Measurements from ENCODE around the gene CXCR3.
"Not testable (repeated sequence)": the region's sequence is repeated elsewhere in the genome, so short reads cannot be mapped to it uniquely, and the experiment has no call there.

Gene CXCR3

GRCh38 chrX:71636438-71637252 is 18.3 kb upstream of the CXCR3 start:
- no peak for DNase-seq

GRCh38 chrX:71634366-71634765 is 16.1 kb upstream of the CXCR3 start:
- no peak for DNase-seq

- DNase-seq: no peak
Observed at GRCh38 chrX:71632923-71633657, 14.8 kb upstream of the CXCR3 start.

- DNase-seq: no peak
Observed at GRCh38 chrX:71629467-71629866, 11.2 kb upstream of the CXCR3 start.

- no peak for DNase-seq
Observed at GRCh38 chrX:71627588-71628404, 9.5 kb upstream of the CXCR3 start.

- no peak for DNase-seq
Observed at GRCh38 chrX:71626576-71626975, 8.3 kb upstream of the CXCR3 start.

GRCh38 chrX:71625471-71625870 is 7.2 kb upstream of the CXCR3 start:
- no peak for DNase-seq

GRCh38 chrX:71623714-71624113 is 5.4 kb upstream of the CXCR3 start:
- no peak for DNase-seq

- DNase-seq: no peak
Observed at GRCh38 chrX:71622576-71623450, 4.5 kb upstream of the CXCR3 start.

GRCh38 chrX:71622032-71622575 is 3.8 kb upstream of the CXCR3 start:
- DNase-seq: no peak

GRCh38 chrX:71621603-71622002 is 3.3 kb upstream of the CXCR3 start:
- DNase-seq: no peak

- DNase-seq: no peak
Observed at GRCh38 chrX:71619986-71620385, 1.7 kb upstream of the CXCR3 start.

- no peak for DNase-seq
Observed at GRCh38 chrX:71619193-71619592, 882 bp upstream of the CXCR3 start.

- DNase-seq: no peak
Observed at GRCh38 chrX:71618787-71619186, 476 bp upstream of the CXCR3 start.

- DNase-seq: no peak
Observed at GRCh38 chrX:71617742-71618141, 569 bp downstream of the CXCR3 start.

- no peak for DNase-seq
Observed at GRCh38 chrX:71616672-71617529, 1.4 kb downstream of the CXCR3 start.

- no peak for DNase-seq
Observed at GRCh38 chrX:71615954-71616353, 2.4 kb downstream of the CXCR3 start.

GRCh38 chrX:71615056-71615455 is 3.3 kb downstream of the CXCR3 start:
- no peak for DNase-seq

- no peak for DNase-seq
Observed at GRCh38 chrX:71612256-71612655, 6.1 kb downstream of the CXCR3 start.

- not testable (repeated sequence) for DNase-seq
Observed at GRCh38 chrX:71611736-71612135, 6.6 kb downstream of the CXCR3 start.

- DNase-seq: no peak
Observed at GRCh38 chrX:71609095-71609750, 9.1 kb downstream of the CXCR3 start.
